Chondrocyte (in vitro differentiated cells): ENCODE measurements around the gene TH. TPM values are rescaled to one million over a fixed set of nuclear protein-coding genes. Genes with fewer than 3 reads are reported as not detected.

Experiments
- DNase-seq: peaks from one replicate; pipeline ENCODE4 v3.0.0; 2021; ENCODE audit warnings: mixed read lengths, low spot score
- H3K27ac Mint-ChIP-seq: one replicate; pipeline ENCODE4 v1.8.0; 2021; ENCODE audit warnings: mild to moderate bottlenecking, moderate library complexity, mixed read lengths; ENCODE audit not compliant: unreplicated experiment
- H3K27me3 Mint-ChIP-seq: 2 replicates; pipeline ENCODE4 v1.8.0; 2021; ENCODE audit warnings: low read depth, mixed read lengths
- H3K36me3 Mint-ChIP-seq: 2 replicates; pipeline ENCODE4 v1.8.0; 2021; ENCODE audit warnings: low read depth, mixed read lengths
- H3K4me1 Mint-ChIP-seq: 2 replicates; pipeline ENCODE4 v1.8.0; 2021; ENCODE audit warnings: low read depth, mild to moderate bottlenecking, mixed read lengths
- H3K4me3 Mint-ChIP-seq: one replicate; pipeline ENCODE4 v1.8.0; 2021; ENCODE audit warnings: mild to moderate bottlenecking, moderate library complexity, mixed read lengths; ENCODE audit not compliant: unreplicated experiment
- H3K9me3 Mint-ChIP-seq: 2 replicates; pipeline ENCODE4 v1.8.0; 2021; ENCODE audit warnings: low read depth, mixed read lengths
- CTCF ChIP-seq: fragments of 200-600 bp; sonication (generic); IDR thresholded peaks from 2 replicates; pipeline ENCODE4 v1.5.0; 2021; ENCODE audit warnings: antibody characterized with exemption, mild to moderate bottlenecking, moderate library complexity
- total RNA-seq: library from RNA; stranded (reverse); gene quantifications from 3 replicates; pipeline ENCODE4 v1.2.1, GENCODE V29; 2021

TH gene
- total RNA-seq, 1 donor from 2014 or later, result not detected

- Mint-ChIP-seq H3K4me3 (no peak overlapping the region), H3K27me3 (peaks cover 26% of the 10 kb centered on the region), H3K36me3 (peaks cover 3% of the 10 kb centered on the region), H3K9me3 (no peaks in the 10 kb centered on the region), H3K4me1 (no peaks in the 10 kb centered on the region), H3K27ac (no peak overlapping the region)
- DNase-seq, result peak; percentile 87
- no peak for TF ChIP-seq CTCF
Measured at GRCh38 chr11:2129699-2130366, 41.8 kb downstream of the TH start.

GRCh38 chr11:2129308-2129698 lies 42.3 kb downstream of the TH start:
- TF ChIP-seq CTCF, result no peak
- H3K9me3 Mint-ChIP-seq, result no peaks in the 10 kb centered on the region
- no peak overlapping the region for H3K27ac Mint-ChIP-seq
- peaks cover 24% of the 10 kb centered on the region for H3K27me3 Mint-ChIP-seq
- DNase-seq, result peak; percentile 68
- no peak overlapping the region for H3K4me3 Mint-ChIP-seq
- no peaks in the 10 kb centered on the region for H3K4me1 Mint-ChIP-seq
- H3K36me3 Mint-ChIP-seq, result peaks cover 3% of the 10 kb centered on the region

- Mint-ChIP-seq H3K9me3 (no peaks in the 10 kb centered on the region), H3K4me3 (no peak overlapping the region), H3K4me1 (no peaks in the 10 kb centered on the region), H3K36me3 (peaks cover 3% of the 10 kb centered on the region), H3K27ac (no peak overlapping the region), H3K27me3 (peaks cover 22% of the 10 kb centered on the region)
- no peak for TF ChIP-seq CTCF
- DNase-seq, result peak; percentile 44
Measured at GRCh38 chr11:2128511-2129307, 42.9 kb downstream of the TH start.

GRCh38 chr11:2128130-2128510 lies 43.5 kb downstream of the TH start:
- Mint-ChIP-seq H3K9me3 (no peaks in the 10 kb centered on the region), H3K27ac (no peak overlapping the region), H3K4me3 (no peak overlapping the region), H3K36me3 (peaks cover 3% of the 10 kb centered on the region), H3K27me3 (peaks cover 16% of the 10 kb centered on the region), H3K4me1 (peaks cover 3% of the 10 kb centered on the region)
- no peak for TF ChIP-seq CTCF
- DNase-seq, result peak; percentile 81

GRCh38 chr11:2127482-2128129 lies 44.0 kb downstream of the TH start:
- H3K27ac Mint-ChIP-seq, result no peak overlapping the region
- peaks cover 5% of the 10 kb centered on the region for H3K4me1 Mint-ChIP-seq
- peaks cover 11% of the 10 kb centered on the region for H3K27me3 Mint-ChIP-seq
- no peak overlapping the region for H3K4me3 Mint-ChIP-seq
- no peak for TF ChIP-seq CTCF
- peaks cover 3% of the 10 kb centered on the region for H3K36me3 Mint-ChIP-seq
- no peaks in the 10 kb centered on the region for H3K9me3 Mint-ChIP-seq
- DNase-seq, result peak; percentile 68
